SH-SY5Y (cell line): ENCODE data around the gene ZNF83.

Experiments used
- GATA2 ChIP-seq: IDR thresholded peaks from 2 replicates; pipeline ENCODE4 v1.6.1; 2011; ENCODE audit warnings: mild to moderate bottlenecking, low read depth, low read length
- GATA3 ChIP-seq: IDR thresholded peaks from 2 replicates; pipeline ENCODE4 v1.6.1; 2011; ENCODE audit warnings: low read depth, mild to moderate bottlenecking, low read length, moderate library complexity

GRCh38 chr19:52640916-52641315 lies 2.8 kb upstream of the ZNF83 start:
- no peak for TF ChIP-seq GATA2
- TF ChIP-seq GATA3, result no peak
